ENCODE measurements around the gene SVIL.

- TF ChIP-seq POLR2A (IDR thresholded peaks at IDR 0.05; ENCODE audit: low read depth, low read length) (no peak), POLR2AphosphoS5 (IDR thresholded peaks at IDR 0.05; ENCODE audit: low read depth, low read length) (no peak)
These were observed 6.5 kb downstream of the SVIL start for GRCh38 chr10:29628311-29628710.
